ENCODE measurements around the gene NME4.
"Not testable (repeated sequence)": the region's sequence is repeated elsewhere in the genome, so short reads cannot be mapped to it uniquely, and the experiment has no call there.

The NME4 gene

DNA sequence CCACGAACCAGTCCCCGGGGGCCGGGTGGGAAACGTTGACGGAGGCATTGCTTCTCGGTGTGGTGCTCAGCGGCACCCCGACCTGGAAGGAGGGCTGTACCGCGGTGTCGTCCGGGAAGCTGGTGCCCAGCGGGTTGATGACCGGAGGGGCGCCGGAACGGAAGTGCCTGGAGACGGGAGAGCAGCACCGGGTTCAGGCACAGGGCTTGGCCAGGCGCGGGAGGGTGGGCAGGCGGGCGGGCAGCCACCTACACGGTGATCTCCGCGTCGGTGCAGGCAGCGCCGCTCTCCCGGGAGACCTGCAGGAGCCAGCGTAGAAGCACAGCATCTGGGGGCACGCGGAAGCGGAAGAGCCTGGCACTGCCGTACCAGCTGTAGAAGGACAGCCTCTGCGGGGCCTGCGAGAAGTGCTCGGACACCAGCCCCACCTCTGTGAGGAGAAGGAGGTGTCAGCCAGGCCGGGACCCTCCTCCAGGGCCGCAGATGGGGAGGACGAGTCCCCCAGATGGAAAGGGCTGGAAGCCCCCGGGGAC lies 19.5 kb upstream of the NME4 start:
- no peak for DNase-seq (ENCODE audit: low read depth)

DNA sequence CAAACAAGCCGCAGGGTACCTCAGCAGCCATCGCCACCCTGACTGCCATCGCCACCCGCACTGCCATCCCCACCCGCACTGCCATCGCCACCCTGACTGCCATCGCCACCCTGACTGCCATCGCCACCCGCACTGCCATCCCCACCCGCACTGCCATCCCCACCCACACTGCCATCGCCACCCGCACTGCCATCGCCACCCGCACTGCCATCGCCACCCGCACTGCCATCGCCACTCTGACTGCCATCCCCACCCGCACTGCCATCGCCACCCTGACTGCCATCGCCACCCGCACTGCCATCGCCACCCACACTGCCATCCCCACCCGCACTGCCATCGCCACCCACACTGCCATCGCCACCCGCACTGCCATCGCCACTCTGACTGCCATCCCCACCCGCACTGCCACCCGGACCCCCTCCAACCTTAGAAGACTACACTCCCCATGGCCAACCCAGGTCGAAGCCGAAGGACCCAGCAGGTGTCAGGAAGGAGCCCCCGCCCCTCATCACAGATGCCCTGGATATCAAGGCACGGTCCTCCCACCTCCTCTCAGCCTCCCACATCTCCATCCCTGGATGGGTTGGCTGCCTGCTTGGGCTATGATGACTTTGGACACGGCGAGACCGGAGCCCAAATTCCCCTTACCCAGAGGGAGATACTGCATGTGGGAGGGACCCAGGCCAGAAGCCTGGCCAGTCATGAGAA lies 18.7 kb upstream of the NME4 start:
- not testable (repeated sequence) for DNase-seq (ENCODE audit: low read depth)

DNA sequence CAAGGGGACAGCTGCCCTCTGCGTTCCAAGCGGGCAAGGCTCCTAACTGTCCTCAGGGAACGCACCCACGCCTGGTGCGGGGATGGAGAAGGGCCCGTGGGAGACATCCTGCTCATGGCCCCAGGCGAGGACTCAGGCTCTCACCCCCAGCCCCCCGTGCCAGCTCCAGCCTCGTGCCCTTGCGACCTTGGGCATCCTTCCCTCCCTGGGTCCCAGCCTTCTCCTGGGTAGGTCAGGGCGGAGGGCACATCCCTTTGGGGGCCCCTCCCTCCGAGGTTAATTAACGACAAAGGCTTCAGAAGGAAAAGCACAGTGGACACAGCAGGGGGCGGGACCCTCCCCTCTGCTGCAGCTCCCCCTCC lies 18.2 kb upstream of the NME4 start:
- no peak for DNase-seq (ENCODE audit: low read depth)

DNA sequence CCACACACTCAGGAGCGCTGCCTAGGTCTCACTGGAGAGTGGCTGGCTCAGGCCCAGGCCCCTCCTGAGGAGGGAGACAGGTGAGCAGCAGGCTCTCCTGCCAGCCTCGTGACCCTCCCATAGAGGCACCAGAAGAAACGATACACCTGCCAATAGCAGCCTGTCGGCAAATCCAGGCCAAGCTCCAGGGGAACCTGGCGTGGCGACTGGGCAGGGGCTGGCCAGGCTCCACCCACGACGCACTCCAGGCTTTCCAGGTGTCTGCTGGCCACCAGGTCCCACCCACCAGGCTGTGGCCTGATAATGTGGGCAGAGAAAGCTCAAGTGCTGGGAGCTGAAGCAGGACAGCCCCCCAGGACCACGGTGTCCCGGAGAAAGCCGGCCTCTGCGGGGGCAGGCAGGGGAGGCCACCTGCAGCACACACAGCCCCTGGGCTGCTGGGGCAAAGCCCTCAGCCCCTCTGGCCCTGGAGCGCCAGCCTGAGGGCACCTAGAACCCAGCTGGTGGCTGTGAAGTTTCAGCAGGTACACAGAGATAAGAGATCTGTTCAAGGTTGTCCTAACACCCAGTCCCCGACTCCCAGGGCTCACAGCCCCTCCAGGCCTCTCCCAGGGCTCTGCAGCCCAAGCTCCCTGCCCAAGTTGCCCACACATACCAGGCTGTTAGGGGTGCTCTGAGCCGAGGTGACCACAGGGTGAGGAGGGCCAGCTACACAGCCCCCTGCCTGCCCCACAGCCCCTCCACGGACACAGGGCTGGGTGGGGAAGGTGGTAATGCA lies 17.6 kb upstream of the NME4 start:
- DNase-seq (ENCODE audit: low read depth), result no peak

DNA sequence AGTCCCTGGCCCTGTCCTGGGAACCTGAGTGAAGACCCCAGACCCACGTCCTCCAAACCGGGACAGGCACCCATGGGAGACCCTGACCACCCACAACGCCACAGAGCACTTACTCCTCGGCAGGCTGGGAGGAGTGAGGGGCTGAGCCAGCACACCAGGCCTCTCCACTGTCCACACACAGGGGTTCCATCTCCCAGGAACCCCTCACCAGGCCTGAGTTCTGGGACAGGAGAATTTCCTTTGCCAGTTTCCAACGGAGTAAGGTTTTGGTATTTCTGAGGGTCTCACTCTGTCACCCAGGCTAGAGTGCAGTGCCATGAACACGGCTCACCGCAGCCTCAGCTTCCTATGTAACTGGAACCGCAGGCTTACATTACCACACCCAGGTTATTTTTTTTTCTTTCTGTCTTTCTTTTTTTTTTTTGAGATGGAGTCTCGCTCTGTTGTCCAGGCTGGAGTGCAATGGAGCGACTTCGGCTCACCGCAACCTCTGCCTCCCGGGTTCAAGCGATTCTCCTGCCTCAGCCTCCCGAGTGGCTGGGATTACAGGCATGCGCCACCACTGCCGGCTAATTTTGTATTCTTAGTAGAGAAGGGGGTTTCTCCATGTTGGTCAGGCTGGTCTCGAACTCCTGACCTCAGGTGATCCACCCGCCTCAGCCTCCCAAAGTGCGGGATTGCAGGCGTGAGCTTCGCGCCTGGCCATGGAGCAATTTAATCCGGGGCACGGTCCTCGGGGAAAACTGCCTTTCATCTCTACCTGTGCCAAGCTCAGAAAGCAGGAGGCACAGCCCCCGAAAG lies 16.8 kb upstream of the NME4 start:
- no peak for DNase-seq (ENCODE audit: low read depth)

DNA sequence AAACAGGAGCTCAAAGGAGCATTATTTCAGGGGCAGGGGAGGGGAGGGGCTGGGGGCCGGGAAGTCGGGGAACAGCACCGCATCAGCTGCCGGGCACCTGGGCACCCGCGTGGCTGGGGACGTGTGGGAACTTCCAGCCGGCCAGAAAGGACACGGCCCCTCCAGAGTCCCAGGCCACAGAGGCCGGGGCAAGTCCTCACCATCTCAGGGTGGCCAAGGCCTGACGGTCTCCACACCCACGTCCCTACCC lies 16.3 kb upstream of the NME4 start:
- no peak for DNase-seq (ENCODE audit: low read depth)

DNA sequence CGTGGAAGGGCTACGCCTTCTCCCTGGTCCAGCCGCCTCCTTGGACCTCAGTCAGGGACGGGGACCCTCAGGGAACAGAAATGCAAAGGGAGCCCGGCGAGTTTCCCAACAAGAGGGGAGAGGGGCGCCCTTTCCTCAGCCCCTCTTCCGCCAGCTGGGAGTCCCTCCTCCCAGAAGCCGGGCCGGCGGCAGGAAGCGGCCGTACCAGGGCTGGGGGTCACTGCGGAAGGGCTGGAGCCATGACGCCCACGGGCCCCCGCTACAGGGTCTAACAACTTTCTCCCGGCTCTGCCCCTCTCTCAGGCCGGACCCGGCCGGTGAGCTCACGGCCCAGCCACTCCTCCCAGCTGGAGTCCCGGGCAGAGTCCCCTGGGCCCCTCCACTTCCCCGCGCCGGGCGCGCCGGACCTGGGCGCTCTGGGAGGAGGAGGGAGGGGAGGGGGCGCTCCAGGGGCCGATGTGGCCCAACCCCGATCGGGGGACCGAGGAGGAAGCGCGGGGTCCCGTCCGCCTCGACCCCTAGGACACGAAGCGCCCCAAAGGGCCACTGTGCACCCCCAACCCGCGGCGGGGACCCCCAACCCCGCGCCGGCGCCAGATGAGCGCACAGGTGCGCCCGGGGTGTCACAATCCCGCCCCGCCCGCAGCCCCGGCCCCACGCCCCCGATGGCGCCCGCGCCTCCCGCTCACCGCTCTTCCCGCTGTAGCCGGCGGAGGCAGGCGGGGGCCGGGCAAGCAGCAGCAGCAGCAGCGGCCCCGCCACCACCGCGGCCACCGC lies 15.8 kb upstream of the NME4 start:
- DNase-seq (ENCODE audit: low read depth), result no peak

DNA sequence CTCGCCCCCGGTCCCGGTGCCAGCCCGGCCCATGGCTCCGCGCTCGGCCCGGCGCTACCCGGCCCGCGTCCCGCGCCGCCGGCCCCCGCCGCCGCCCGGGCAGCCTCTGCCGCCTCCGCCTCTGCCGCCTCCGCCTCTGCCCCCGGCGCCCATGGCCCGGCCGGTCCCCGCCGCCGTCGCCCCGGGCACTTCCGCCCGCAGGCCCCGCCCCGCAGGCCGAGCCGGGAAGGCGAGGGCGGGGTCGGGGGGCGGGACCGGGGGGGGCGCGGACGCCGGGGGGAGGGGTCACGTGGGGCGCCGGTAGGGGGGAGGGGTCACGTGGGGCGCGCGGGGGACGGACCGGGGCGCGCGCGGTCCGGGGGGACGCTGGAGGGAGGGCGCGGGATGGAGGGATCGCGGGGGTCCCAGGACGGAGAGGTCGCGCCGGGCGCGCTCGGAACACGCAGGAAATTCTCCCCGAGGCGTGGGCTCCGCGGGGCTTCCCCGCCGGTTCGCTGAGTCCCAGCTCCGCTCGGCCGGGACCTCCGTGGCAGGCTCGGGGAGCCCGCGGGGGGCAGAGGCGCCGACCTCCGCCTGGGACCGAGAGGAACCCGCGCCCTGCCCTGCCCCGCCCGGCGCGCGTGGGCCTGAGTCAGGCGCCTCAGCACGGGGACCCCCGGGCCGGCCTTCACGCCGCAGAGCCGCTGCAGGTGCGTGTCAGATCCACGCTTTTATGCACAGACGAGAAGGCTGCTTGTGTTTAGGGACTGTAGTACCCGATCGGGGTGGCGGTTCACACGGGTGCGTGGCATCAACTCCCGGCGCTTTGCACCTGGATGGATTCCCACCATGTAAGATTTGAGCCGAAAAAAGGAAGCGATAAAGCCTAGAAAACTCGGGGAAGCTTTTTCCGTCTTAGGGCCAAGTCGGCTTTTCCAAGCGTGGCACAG lies 14.9 kb upstream of the NME4 start, which contains the start of gene PGAP6:
PGAP6 (minus strand) TSS at position 190 of the 929 bp plus-strand sequence; CDS start at position 33, 157 bp downstream.
- DNase-seq (ENCODE audit: low read depth), result peak; percentile 49

DNA sequence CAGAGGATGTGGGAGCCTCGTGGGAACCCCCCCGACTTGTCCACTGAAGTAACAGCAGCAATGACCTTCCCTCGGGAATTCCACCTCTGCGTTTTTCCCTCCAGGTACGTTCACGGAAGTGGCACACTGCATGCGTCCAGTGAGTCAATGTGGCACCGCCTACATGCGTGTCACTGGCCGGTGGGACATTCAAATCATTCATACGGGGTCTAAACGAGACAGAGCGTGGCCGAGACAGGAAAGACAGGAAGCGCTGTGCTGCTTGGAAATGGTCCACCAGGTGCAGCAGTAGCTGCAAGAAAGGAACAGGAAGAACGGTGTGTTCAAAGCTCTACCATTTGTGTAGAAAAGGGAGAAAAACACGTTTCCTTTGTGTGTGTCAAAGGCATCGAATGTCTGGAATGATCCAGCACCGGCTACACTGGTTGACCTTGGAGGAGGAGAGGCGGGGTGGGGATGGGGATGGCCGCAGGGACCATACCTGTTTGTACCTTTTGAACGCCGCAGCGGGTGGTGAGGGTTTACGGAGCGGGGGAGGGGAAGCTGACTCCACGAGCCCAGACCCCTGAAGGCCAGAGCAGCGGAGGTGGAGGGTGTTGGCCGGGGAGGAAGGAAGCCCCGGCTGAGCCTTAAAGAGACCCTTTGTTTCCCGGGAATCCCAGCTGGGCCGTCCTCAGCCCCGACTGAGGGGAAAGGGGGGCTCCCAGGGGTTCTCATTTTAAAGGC lies 13.5 kb upstream of the NME4 start:
- no peak for DNase-seq (ENCODE audit: low read depth)

DNA sequence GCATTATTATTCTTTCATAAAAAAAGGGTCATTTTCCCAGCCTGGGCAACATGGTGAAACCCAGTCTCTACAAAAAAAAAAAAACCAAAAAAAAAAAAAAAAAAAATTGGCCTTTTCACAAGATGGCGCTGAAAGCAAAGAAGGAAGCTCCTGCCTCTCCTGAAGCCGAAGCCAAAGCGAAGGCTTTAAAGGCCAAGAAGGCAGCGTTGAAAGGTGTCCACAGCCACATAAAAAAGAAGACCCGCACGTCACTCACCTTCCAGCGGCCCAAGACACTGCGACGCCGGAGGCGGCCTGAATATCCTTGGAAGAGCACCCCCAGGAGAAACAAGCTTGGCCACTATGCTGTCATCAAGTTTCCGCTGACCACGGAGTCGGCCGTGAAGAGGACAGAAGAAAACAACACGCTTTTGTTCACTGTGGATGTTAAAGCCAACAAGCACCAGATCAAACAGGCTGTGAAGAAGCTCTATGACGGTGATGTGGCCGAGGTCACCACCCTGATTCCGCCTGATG lies 10.3 kb upstream of the NME4 start:
- no peak for DNase-seq (ENCODE audit: low read depth)

DNA sequence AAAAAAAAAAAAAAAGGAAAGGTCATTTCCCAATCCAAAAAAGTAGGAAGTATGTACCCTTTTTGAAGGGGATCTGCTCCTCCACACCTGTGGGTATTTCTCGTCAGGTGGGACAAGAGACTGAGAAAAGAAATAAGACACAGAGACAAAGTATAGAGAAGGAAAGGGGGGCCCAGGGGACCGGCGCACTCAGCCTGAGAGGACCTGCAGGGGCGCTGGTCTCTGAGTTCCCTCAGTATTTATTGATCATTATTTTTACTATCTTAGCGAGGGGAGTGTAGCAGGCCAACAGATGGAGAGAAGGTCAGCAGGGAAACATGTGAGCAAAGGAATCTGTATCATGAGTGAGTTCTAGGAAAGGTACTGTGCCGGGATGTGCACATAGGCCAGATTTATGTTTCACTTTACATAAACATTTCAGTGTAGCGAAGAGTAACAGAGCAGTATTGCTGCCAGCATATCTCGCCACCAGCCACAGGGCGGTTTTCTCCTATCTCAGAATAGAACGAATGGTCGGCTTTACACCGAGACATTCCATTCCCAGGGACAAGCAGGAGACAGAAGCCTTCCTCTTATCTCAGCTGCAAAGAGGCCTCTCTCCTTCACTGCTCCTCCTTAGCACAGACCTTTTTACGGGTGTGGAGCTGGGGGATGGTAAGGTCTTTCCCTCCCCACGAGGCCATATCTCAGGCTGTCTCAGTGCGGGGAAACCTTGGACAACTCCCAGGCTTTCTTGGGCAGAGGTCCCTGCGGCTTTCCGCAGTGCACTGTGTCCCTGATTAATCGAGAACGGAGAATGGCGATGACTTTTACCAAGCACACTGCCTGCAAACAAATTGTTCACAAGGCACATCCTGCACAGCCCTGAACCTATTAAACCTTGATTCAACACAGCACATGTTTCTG lies 9.0 kb upstream of the NME4 start:
- not testable (repeated sequence) for DNase-seq (ENCODE audit: low read depth)

DNA sequence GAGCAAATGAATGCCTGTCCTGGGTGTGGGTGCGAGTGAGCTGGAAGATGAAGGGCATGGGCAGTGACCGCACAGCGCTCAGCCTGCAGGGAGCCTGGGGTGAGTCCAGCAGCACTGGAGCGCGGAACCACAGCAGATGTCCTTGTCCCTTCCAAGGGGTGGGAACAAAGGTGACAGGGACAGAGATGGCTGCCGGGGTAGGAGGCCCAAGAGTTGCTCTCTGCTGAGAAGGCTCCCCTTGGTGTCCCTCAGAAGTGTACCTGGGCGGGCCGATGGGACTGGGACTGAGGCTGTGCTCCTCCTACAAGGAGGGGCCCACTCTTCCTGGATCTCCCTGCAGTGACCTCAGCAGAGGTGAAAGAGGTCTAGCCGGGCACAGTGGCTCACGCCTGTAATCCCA lies 7.6 kb upstream of the NME4 start:
- DNase-seq (ENCODE audit: low read depth), result no peak

DNA sequence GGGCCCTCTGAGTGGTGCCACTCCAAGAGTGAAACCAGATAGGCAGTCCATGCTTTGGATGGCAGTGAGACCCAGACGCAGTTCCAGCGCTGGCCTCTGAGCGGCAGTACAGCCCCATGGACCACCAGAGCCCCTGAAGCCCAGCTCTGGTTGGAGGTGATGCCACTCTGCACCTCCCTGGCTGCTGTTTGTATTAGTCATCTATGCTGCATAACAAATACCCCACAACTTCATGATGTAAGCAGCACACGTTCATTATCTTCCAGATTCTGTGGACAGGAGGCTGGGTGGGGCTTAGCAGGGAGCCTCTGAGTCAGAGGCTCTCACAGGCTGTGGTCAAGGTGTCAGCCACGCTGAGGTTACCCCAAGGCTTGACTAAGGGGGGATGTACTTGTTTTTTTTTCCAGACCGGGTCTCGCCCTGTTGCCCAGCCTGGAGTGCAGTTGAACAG lies 5.1 kb upstream of the NME4 start:
- peak; percentile 84 for DNase-seq (ENCODE audit: low read depth)

DNA sequence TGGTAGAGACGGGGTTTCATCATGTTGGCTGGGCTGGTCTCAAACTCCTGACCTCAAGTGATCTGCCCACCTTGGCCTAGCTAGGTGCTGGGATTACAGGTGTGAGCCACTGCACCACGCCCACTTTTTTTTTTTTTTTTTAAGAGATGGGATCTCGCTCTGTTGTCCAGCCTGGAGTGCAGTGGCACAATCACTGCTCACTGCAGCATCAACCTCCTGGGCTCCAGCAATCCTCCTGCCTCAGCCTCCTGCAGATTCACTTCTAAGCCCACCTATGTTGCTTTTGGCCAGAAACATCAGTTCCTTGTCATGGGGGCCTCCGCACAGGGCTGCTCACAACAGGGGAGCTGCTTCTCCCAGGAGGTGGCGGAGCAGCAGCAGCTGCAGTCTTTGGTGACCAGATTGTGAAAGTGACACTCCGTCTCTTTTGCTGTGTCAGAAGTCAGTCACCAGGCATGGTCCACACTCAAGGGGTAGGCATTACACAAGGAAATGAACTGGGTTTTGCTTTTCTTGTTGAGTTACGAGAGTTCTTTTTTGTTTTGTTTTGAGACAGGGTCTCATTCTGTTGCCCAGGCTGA lies 4.5 kb upstream of the NME4 start:
- DNase-seq (ENCODE audit: low read depth), result no peak

DNA sequence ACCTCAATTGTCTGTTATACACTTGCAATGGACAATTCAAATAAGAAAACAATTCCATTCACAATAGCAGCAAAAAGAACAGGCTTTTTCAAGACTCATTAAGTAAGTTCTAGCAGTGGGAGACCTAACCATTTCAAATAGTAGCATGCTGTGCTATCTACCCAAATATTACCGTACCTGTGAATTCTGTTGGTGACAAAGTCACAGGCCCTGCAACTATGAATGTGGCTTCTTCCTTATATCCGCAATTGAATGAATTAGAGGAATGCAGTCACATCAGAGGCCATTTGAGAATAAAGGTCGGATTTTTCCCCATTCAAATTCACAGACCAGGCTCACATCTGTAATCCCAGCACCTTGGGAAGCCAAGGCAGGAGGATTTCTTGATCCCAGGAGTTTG lies 800 bp upstream of the NME4 start:
- no peak for DNase-seq (ENCODE audit: low read depth)

DNA sequence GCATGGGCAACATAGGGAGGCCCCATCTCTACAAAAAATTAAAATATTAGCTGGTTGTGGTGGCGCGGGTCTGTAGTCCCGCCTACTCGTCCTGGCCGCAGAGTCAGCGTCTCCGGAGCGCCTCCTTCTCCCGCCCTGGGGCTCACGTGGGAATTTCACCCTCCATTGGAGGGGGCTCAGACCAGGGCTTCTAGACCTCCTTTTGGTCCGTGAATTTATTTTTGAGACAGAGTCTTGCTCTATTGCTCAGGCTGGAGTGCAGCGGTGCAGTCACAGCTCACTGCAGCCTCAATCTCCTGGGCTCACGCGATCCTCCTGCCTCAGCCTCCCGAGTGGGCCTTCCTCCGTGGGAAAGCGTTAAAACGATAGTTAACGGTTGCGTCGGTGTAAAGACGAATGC lies 394 bp upstream of the NME4 start:
- DNase-seq (ENCODE audit: low read depth), result no peak

DNA sequence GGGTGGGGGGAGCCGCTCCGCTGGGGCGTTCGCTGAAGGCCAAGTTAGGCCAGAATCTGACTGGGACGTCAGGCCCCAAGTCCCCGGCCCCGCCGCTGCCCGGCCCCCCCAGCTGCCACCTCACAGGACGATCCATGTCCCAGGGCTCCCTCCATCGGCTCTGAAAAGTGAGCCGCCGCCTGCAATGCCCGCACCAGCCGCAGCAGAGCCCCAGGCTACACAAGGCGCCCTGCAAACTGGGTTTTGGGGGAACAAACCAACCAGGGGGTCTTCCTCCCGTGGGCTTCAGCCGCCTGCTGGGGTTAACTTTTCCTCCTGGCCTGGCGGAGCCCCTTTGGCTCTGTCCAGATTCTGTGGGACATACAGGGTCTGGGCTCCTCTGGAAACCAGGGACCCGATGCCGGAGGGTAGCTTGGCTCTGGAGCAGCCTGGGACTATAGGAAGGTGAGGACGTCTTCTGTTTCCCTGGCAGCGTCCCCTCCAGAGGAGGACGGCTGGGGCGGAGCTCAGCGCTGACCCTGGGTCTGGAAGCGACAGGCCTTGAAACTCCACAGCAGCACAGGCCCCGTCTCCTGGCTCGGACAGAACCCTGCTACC lies 835 bp downstream of the NME4 start:
- no peak for DNase-seq (ENCODE audit: low read depth)
